ENCODE results near the gene CTNNA3.

GRCh38 chr10:67327626-67328535 lies 368.1 kb downstream of the CTNNA3 start:
- TF ChIP-seq ZNF211 (tag by site-specific recombination; IDR thresholded peaks at IDR 0.05; ENCODE audit: low read depth) (no peak), ZNF24 (tag by site-specific recombination; IDR thresholded peaks at IDR 0.05) (no peak), ZBTB20 (tag by site-specific recombination; IDR thresholded peaks at IDR 0.05) (no peak), KLF9 (tag by site-specific recombination; IDR thresholded peaks at IDR 0.05; ENCODE audit: low read depth) (no peak), ZNF174 (tag by site-specific recombination; IDR thresholded peaks at IDR 0.05) (no peak), ZNF274 (IDR thresholded peaks at IDR 0.05; ENCODE audit: low read length) (no peak), ZNF274 (tag by site-specific recombination; IDR thresholded peaks at IDR 0.05; ENCODE audit: borderline replicate concordance) (no peak), ZNF221 (tag by site-specific recombination; IDR thresholded peaks at IDR 0.05; ENCODE audit: borderline replicate concordance) (no peak), CTCF (tag by site-specific recombination; IDR thresholded peaks at IDR 0.05) (no peak), YY2 (tag by site-specific recombination; IDR thresholded peaks at IDR 0.05) (no peak), ZNF239 (tag by site-specific recombination; IDR thresholded peaks at IDR 0.05) (no peak), ZNF140 (tag by site-specific recombination; IDR thresholded peaks at IDR 0.05) (no peak), ZNF776 (tag by site-specific recombination; IDR thresholded peaks at IDR 0.05; ENCODE audit: borderline replicate concordance) (no peak)
- TF ChIP-seq, protein P1, sequence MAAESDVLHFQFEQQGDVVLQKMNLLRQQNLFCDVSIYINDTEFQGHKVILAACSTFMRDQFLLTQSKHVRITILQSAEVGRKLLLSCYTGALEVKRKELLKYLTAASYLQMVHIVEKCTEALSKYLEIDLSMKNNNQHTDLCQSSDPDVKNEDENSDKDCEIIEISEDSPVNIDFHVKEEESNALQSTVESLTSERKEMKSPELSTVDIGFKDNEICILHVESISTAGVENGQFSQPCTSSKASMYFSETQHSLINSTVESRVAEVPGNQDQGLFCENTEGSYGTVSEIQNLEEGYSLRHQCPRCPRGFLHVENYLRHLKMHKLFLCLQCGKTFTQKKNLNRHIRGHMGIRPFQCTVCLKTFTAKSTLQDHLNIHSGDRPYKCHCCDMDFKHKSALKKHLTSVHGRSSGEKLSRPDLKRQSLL (tag by site-specific recombination; IDR thresholded peaks at IDR 0.05): no peak
